HCT116 (cell line): ENCODE data around the gene IPCEF1. TPM values are rescaled to one million over a fixed set of nuclear protein-coding genes. Genes with fewer than 3 reads are reported as not detected.

Experiments
- ATAC-seq: fragments of 200-7000 bp; cut with Tn5 transposase; 2 replicates; pipeline ENCODE4 v1.9.1; 2020; ENCODE audit warnings: mild to moderate bottlenecking, moderate library complexity
- BruUV-seq: library from RNA; stranded (reverse); fragments of 400-500 nt; replicated peaks from 2 replicates; lab custom pipeline; 2021; lab: Mats Ljungman, UMichigan
- CTCF ChIA-PET: fragments of 300-600 bp; sonication (Branson Sonifier 250); formaldehyde crosslinking; loops from one replicate; lab custom pipeline; 2021; ENCODE audit warnings: antibody characterized with exemption; lab: Charles Lee
- POLR2A ChIA-PET: fragments of 300-600, 350-600 bp; sonication (Branson Sonifier 250); formaldehyde crosslinking; loops from one replicate; lab custom pipeline; 2021; ENCODE audit warnings: antibody characterized with exemption; lab: Charles Lee
- RAD21 ChIA-PET, 2 experiments: fragments of 300-600 bp; sonication (Branson Sonifier 250); formaldehyde crosslinking; loops; one replicate each; lab custom pipeline; 2023; ENCODE audit warnings: low total read pairs in 2 of 2; ENCODE audit not compliant: uncharacterized antibody in 2 of 2, unreplicated experiment in 2 of 2, low non-redundant PET in 1 of 2; lab: Charles Lee
- DNase-seq: peaks from one replicate; pipeline ENCODE4 v3.0.0-alpha.2; 2010; ENCODE audit warnings: low read depth, low spot score
- H2AFZ ChIP-seq: fragments of 200-600 bp; shearing (Covaris generic), sonication (generic); 2 replicates; pipeline ENCODE4 v1.6.1; 2017; ENCODE audit warnings: low read depth, mixed run types, mixed read lengths, antibody characterized with exemption, low read length; ENCODE audit not compliant: poor library complexity, severe bottlenecking
- H3K27ac ChIP-seq: 2 replicates; pipeline ENCODE4 v1.5.1; 2012; ENCODE audit warnings: low read depth, low read length
- H3K27me3 ChIP-seq: fragments of 200-600 bp; sonication (generic); 2 replicates; pipeline ENCODE4 v1.6.1; 2016; ENCODE audit warnings: mixed run types, low read length, mixed read lengths; ENCODE audit not compliant: insufficient read depth
- H3K36me3 ChIP-seq, 2 experiments: fragments of 200-500 bp in 1 of 2; fragments of 200-600 bp in 1 of 2; sonication (Bioruptor generic) in 1 of 2; sonication (generic) in 1 of 2; 2 replicates each; pipeline versions ENCODE4 v1.5.1 to v1.6.1; 2014 to 2016; ENCODE audit warnings: low read length in 2 of 2, inconsistent platforms in 1 of 2, mixed read lengths in 1 of 2, mixed run types in 1 of 2; ENCODE audit not compliant: insufficient read depth in 2 of 2, control insufficient read depth in 1 of 2
- H3K4me1 ChIP-seq, 2 experiments: fragments of 200-600 bp in 1 of 2; sonication (generic) in 1 of 2; 2 replicates each; pipeline versions ENCODE4 v1.5.1 to v1.6.1; 2012 to 2017; ENCODE audit warnings: low read length in 2 of 2, inconsistent platforms in 1 of 2, mild to moderate bottlenecking in 1 of 2, mixed read lengths in 1 of 2, mixed run types in 1 of 2, moderate library complexity in 1 of 2; ENCODE audit not compliant: insufficient read depth in 2 of 2, control insufficient read depth in 1 of 2
- H3K4me2 ChIP-seq: fragments of 200-600 bp; sonication (generic); 2 replicates; pipeline ENCODE4 v1.6.1; 2017; ENCODE audit warnings: mixed run types, low read length, mixed read lengths
- H3K4me3 ChIP-seq, 2 experiments: fragments of 200-600 bp in 1 of 2; sonication (generic) in 1 of 2; replicated peaks in 1 of 2; 2 replicates each; pipeline ENCODE4 v1.5.1; 2011 to 2016; ENCODE audit warnings: low read length in 2 of 2, control low read depth in 1 of 2, low read depth in 1 of 2, mild to moderate bottlenecking in 1 of 2, mixed read lengths in 1 of 2, mixed run types in 1 of 2
- H3K79me2 ChIP-seq: fragments of 200-600 bp; sonication (generic); 2 replicates; pipeline ENCODE4 v1.6.1; 2017; ENCODE audit warnings: mild to moderate bottlenecking, mixed run types, low read length, moderate library complexity, mixed read lengths; ENCODE audit not compliant: insufficient read depth
- H3K9ac ChIP-seq: fragments of 200-600 bp; sonication (generic); 2 replicates; pipeline ENCODE4 v1.6.1; 2016; ENCODE audit warnings: low read length, mixed read lengths
- H3K9me2 ChIP-seq: fragments of 200-600 bp; sonication (generic), shearing (Covaris generic); 2 replicates; pipeline ENCODE4 v1.6.1; 2017; ENCODE audit warnings: mixed run types, mild to moderate bottlenecking, moderate library complexity; ENCODE audit not compliant: insufficient read depth
- H3K9me3 ChIP-seq, 2 experiments: fragments of 200-500 bp in 1 of 2; fragments of 200-600 bp in 1 of 2; sonication (Bioruptor generic) in 1 of 2; sonication (generic) in 1 of 2; 2 replicates each; pipeline ENCODE4 v1.6.1; 2014 to 2017; ENCODE audit warnings: low read length in 2 of 2, mixed read lengths in 2 of 2, inconsistent platforms in 1 of 2, low read depth in 1 of 2, mild to moderate bottlenecking in 1 of 2, mixed run types in 1 of 2, moderate library complexity in 1 of 2; ENCODE audit not compliant: control insufficient read depth in 1 of 2, insufficient read depth in 1 of 2
- H4K20me1 ChIP-seq: fragments of 200-600 bp; sonication (generic), shearing (Covaris generic); 2 replicates; pipeline ENCODE4 v1.6.1; 2017; ENCODE audit warnings: mixed run types, mild to moderate bottlenecking, moderate library complexity; ENCODE audit not compliant: insufficient read depth
- CBX3 ChIP-seq: IDR thresholded peaks from 2 replicates; pipeline ENCODE4 v1.6.1; 2012; ENCODE audit warnings: low read depth
- CEBPB ChIP-seq: IDR thresholded peaks from 2 replicates; pipeline ENCODE4 v1.6.1; 2012; ENCODE audit warnings: low read depth
- EZH2 ChIP-seq: fragments of 200-600 bp; sonication (generic); IDR thresholded peaks from 2 replicates; pipeline ENCODE4 v1.6.1; 2017; ENCODE audit warnings: antibody characterized with exemption, mixed run types
- EZH2phosphoT487 ChIP-seq: fragments of 200-600 bp; IDR thresholded peaks from 2 replicates; pipeline ENCODE4 v1.6.1; 2018; ENCODE audit warnings: antibody characterized with exemption, borderline replicate concordance
- FOSL1 ChIP-seq: IDR thresholded peaks from 2 replicates; pipeline ENCODE4 v1.6.1; 2012; ENCODE audit warnings: low read depth
- JUND ChIP-seq: IDR thresholded peaks from 2 replicates; pipeline ENCODE4 v1.6.1; 2012
- POLR2AphosphoS5 ChIP-seq: IDR thresholded peaks from 2 replicates; pipeline ENCODE4 v1.6.1; 2011; ENCODE audit warnings: mild to moderate bottlenecking, low read depth, low read length, moderate library complexity
- RAD21 ChIP-seq: IDR thresholded peaks from 2 replicates; pipeline ENCODE4 v1.6.1; 2012; ENCODE audit warnings: low read depth, mild to moderate bottlenecking
- SIN3A ChIP-seq: IDR thresholded peaks from 2 replicates; pipeline ENCODE4 v1.6.1; 2012; ENCODE audit warnings: low read depth
- SRF ChIP-seq: IDR thresholded peaks from 2 replicates; pipeline ENCODE4 v1.6.1; 2012; ENCODE audit warnings: low read depth
- ZNF274 ChIP-seq: fragments of 200-500 bp; sonication (Bioruptor generic); IDR thresholded peaks from 2 replicates; pipeline ENCODE4 v1.6.1; 2014; ENCODE audit warnings: mild to moderate bottlenecking, low read depth, low read length, inconsistent platforms
- intact Hi-C: fragments of 100-400 bp; cut with micrococcal nuclease; formaldehyde crosslinking; loops from 2 replicates; pipeline ENCODE4 v1.10.0; 2022
- total RNA-seq: library from RNA; stranded (reverse); gene quantifications from one replicate; pipeline ENCODE4 v1.2.1, GENCODE V29; 2021; ENCODE audit not compliant: unreplicated experiment
- TF ChIP-seq, protein P1 (sequence below): IDR thresholded peaks from 2 replicates; pipeline ENCODE4 v1.6.1; 2012
- TF ChIP-seq, protein P2 (sequence below), 3 experiments: fragments of 200-600 bp in 1 of 3; sonication (generic) in 1 of 3; IDR thresholded peaks in 2 of 3; conservative IDR thresholded peaks in 1 of 3; 2 replicates each; pipeline ENCODE4 v1.5.1; 2012 to 2017; ENCODE audit warnings: low read depth in 2 of 3, low read length in 2 of 3, antibody characterized with exemption in 1 of 3, borderline replicate concordance in 1 of 3, control low read depth in 1 of 3, mild to moderate bottlenecking in 1 of 3, mixed read lengths in 1 of 3, mixed run types in 1 of 3, moderate library complexity in 1 of 3; ENCODE audit not compliant: insufficient read depth in 1 of 3

Gene IPCEF1
- total RNA-seq, 1 experiment from 2014 or later = 0.32 TPM

DNA sequence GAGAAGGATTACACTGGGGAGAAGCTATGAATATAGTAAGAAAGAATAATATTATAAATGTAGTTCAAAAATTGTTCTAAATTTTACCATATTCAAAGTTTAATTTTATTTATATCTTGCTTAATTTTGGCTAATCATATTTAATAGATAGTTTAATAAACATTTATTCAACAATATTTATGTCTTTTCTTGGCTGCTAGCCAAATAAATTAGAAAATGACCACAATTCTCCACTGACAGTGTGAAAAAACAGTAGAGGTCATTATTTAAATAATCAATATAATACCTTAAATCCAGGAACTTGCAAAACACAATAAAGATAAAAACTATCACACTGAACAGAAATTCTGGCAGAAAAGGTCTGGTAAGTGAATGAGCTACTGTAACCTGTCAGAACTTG lies 145.9 kb downstream of the IPCEF1 start:
- Histone ChIP-seq H3K9me3 (no peaks in the 10 kb centered on the region), H3K36me3 (no peaks in the 10 kb centered on the region), H3K27me3 (no peaks in the 10 kb centered on the region), H3K4me2 (no peak overlapping the region), H3K4me3 (no peak overlapping the region), H3K4me1 (no peaks in the 10 kb centered on the region), H3K9me2 (no peaks in the 10 kb centered on the region), H3K9ac (no peak overlapping the region), H3K79me2 (no peaks in the 10 kb centered on the region), H3K27ac (no peak overlapping the region), H2AFZ (no peak overlapping the region), H4K20me1 (no peaks in the 10 kb centered on the region)
- TF ChIP-seq RAD21 (no peak), EZH2phosphoT487 (no peak), CEBPB (no peak), FOSL1 (no peak), EZH2 (no peak)
- TF ChIP-seq, protein P1, sequence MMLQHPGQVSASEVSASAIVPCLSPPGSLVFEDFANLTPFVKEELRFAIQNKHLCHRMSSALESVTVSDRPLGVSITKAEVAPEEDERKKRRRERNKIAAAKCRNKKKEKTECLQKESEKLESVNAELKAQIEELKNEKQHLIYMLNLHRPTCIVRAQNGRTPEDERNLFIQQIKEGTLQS = no peak
- ChIA-PET CTCF (no interaction called here), RAD21 (no interaction called here), POLR2A (no interaction called here)
- ATAC-seq (no peak), DNase-seq (no peak)
- intact Hi-C loops = no loop called here
- BruUV-seq = no TSS peak

DNA sequence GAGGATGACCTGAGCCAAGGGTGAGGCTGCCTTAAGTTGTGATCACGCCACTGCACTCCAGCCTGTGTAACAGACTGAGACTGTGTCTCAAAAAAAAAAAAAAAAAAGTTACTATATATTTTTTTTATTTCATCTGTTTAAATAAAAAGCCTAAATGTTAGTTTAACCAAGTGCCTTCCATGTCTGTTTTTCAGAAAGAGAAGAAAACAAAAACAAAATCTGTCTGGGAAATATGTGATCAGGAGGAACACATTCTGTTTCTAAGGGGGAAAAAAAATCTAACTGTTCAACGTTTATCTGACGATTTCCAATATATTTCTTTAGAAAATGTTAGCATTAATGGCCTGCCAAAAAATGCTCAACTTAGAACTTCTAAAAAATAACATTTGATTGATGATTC lies 147.0 kb downstream of the IPCEF1 start:
- H3K36me3 ChIP-seq = no peaks in the 10 kb centered on the region
- H4K20me1 ChIP-seq = no peaks in the 10 kb centered on the region
- H3K4me1 ChIP-seq = no peaks in the 10 kb centered on the region
- ChIA-PET RAD21 (no interaction called here), POLR2A (no interaction called here), CTCF (no interaction called here)
- DNase-seq (no peak), ATAC-seq (no peak)
- H3K4me2 ChIP-seq = no peak overlapping the region
- H3K9me2 ChIP-seq = no peaks in the 10 kb centered on the region
- no peak overlapping the region for H3K9ac ChIP-seq
- no peak overlapping the region for H3K27ac ChIP-seq
- H3K27me3 ChIP-seq = no peaks in the 10 kb centered on the region
- no peaks in the 10 kb centered on the region for H3K79me2 ChIP-seq
- no peak overlapping the region for H3K4me3 ChIP-seq
- intact Hi-C loops = no loop called here
- no TSS peak for BruUV-seq
- H2AFZ ChIP-seq = no peak overlapping the region
- no peak for TF ChIP-seq POLR2AphosphoS5
- TF ChIP-seq, protein P2, sequence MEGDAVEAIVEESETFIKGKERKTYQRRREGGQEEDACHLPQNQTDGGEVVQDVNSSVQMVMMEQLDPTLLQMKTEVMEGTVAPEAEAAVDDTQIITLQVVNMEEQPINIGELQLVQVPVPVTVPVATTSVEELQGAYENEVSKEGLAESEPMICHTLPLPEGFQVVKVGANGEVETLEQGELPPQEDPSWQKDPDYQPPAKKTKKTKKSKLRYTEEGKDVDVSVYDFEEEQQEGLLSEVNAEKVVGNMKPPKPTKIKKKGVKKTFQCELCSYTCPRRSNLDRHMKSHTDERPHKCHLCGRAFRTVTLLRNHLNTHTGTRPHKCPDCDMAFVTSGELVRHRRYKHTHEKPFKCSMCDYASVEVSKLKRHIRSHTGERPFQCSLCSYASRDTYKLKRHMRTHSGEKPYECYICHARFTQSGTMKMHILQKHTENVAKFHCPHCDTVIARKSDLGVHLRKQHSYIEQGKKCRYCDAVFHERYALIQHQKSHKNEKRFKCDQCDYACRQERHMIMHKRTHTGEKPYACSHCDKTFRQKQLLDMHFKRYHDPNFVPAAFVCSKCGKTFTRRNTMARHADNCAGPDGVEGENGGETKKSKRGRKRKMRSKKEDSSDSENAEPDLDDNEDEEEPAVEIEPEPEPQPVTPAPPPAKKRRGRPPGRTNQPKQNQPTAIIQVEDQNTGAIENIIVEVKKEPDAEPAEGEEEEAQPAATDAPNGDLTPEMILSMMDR (IDR thresholded peaks at IDR 0.05 in 2 of 3, conservative IDR thresholded peaks at IDR 0.05 in 1 of 3; ENCODE audit: borderline replicate concordance in 1 of 3, insufficient read depth in 1 of 3, low read depth in 2 of 3, low read length in 2 of 3) = no peak
- no peak for TF ChIP-seq EZH2phosphoT487
- no peak for TF ChIP-seq CEBPB
- no peak for TF ChIP-seq JUND
- TF ChIP-seq SRF = no peak
- no peak for TF ChIP-seq SIN3A
- TF ChIP-seq CBX3 = no peak
- no peak for TF ChIP-seq ZNF274
- no peaks in the 10 kb centered on the region for H3K9me3 ChIP-seq
